Adrenal gland (tissue), 12 donors: ENCODE measurements around the gene FKBP3. TPM values are rescaled to one million over a fixed set of nuclear protein-coding genes. Genes with fewer than 3 reads are reported as not detected.

Experiments used
- DNase-seq, 7 donors: peaks; one replicate each; pipeline ENCODE4 v3.0.0-alpha.2; 2019 to 2020
- H3K27ac ChIP-seq, 5 donors: fragments of 200-600 bp; sonication (generic) in 4 of 5; 1 replicate in 3 of 5; 2 replicates in 2 of 5; pipeline versions ENCODE4 v1.5.1 to v1.8.0; 2016 to 2020; ENCODE audit warnings: mild to moderate bottlenecking in 1 of 5
- H3K27me3 ChIP-seq: fragments of 200-600 bp; 2 replicates; pipeline ENCODE4 v1.8.0; 2021
- H3K36me3 ChIP-seq, 2 donors: fragments of 200-600 bp; replicated peaks in 1 of 2; 1 replicate in 1 of 2; 2 replicates in 1 of 2; pipeline versions ENCODE4 v1.5.1 to v1.8.0; 2018 to 2022
- H3K4me1 ChIP-seq, 2 donors: fragments of 200-600 bp; replicated peaks in 1 of 2; 1 replicate in 1 of 2; 2 replicates in 1 of 2; pipeline versions ENCODE4 v1.5.1 to v1.8.0; 2018 to 2021
- H3K4me3 ChIP-seq, 4 donors: fragments of 200-600 bp; sonication (generic) in 3 of 4; one replicate each; pipeline ENCODE4 v1.5.1; 2016 to 2018
- H3K9me3 ChIP-seq, 3 donors: fragments of 200-600 bp; sonication (generic) in 1 of 3; replicated peaks in 1 of 3; 1 replicate in 2 of 3; 2 replicates in 1 of 3; pipeline versions ENCODE4 v1.5.1 to v1.8.0; 2016 to 2021
- POLR2A ChIP-seq, 2 donors: fragments of 450-650 bp; IDR thresholded peaks; one replicate each; pipeline ENCODE4 v1.6.1; 2017; ENCODE audit warnings: antibody characterized with exemption in 2 of 2, mild to moderate bottlenecking in 2 of 2, moderate library complexity in 1 of 2
- WGBS, 4 donors: extraction: QIAGEN DNeasy Blood & Tissue Kit in 2 of 4; methylation state at CpG; one replicate each; pipeline versions ENCODE4 v1.1.5 to v1.1.7; 2013 to 2017; 5-methylcytosine and 5-hydroxymethylcytosine counted together
- intact Hi-C, 2 donors: fragments of 100-400 bp; cut with DNase I; formaldehyde crosslinking; loops; one replicate each; pipeline versions ENCODE4 v1.14.1 to v1.15.0; 2022 to 2023
- polyA plus RNA-seq, 3 donors: library from polyadenylated mRNA; stranded (reverse); fragments of 200-250 nt in 2 of 3; fragments of 350-450 nt in 1 of 3; fragmentation: Illumina TruSeq in 1 of 3; extraction: RNeasy Lipid Tissue Mini Kit (QIAGEN cat#74804) in 1 of 3; gene quantifications; one replicate each; pipeline ENCODE4 v1.2.3, GENCODE V29; 2013 to 2014
- total RNA-seq, 9 donors: library from RNA; depleted of rRNA in 4 of 9; stranded (reverse); fragments of >200 nt in 4 of 9; fragments of 120-200 nt in 1 of 9; fragmentation: NEBNext Ultra II Directional in 1 of 9; extraction: Animal tissue kit (Norgen Biotek cat#: 25700) in 1 of 9; gene quantifications; one replicate each; pipeline versions ENCODE4 v1.1.0 to v1.2.4, GENCODE V29; 2013 to 2023
- TF ChIP-seq, protein P1 (sequence below), 6 experiments: fragments of 450-650 bp in 4 of 6; fragments of 200-600 bp in 2 of 6; sonication (generic) in 1 of 6; IDR thresholded peaks; 1 replicate in 5 of 6; 2 replicates in 1 of 6; pipeline versions ENCODE4 v1.5.1 to v1.8.0; 2016 to 2021; ENCODE audit warnings: antibody characterized with exemption in 6 of 6, mild to moderate bottlenecking in 2 of 6, moderate library complexity in 1 of 6
- donor health status: healthy with polysubstance abuse.
- donor health status: Bipolar disorder and iron deficiency.
- donor health status: DM: yes; HTN: yes; CAD: no.
- donor health status: DM: no; HTN: no; CAD: no.
- donor health status: DM: no; HTN: no; CAD: no.
- donor health status: DM: yes; HTN: yes; CAD: no.

Gene FKBP3
- total and polyA plus RNA-seq, 12 donors: 15.7 to 146 (median 48.7) TPM

DNA sequence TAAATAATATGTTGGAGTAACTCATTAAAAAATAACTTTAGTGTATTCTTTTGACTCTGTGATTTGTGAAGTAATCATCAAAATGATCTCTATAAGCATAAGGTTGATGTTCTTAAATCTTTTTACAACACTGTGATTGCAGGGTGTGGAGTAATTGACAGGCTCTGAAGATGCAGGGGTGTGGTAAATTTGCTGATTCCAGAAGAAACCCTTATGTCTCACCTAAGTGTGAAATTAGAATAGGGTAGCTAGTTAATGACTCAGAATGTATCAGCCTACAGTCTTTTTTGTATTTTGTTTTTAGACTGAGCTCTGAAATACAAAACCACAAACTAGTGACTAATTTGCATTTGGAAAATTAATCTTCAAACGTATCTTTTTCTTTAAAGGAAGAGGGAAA is 44.5 kb downstream of the FKBP3 start:
- no peaks in the 10 kb centered on the region for H3K9me3 ChIP-seq
- no peaks in the 10 kb centered on the region for H3K36me3 ChIP-seq
- TF ChIP-seq, protein P1, sequence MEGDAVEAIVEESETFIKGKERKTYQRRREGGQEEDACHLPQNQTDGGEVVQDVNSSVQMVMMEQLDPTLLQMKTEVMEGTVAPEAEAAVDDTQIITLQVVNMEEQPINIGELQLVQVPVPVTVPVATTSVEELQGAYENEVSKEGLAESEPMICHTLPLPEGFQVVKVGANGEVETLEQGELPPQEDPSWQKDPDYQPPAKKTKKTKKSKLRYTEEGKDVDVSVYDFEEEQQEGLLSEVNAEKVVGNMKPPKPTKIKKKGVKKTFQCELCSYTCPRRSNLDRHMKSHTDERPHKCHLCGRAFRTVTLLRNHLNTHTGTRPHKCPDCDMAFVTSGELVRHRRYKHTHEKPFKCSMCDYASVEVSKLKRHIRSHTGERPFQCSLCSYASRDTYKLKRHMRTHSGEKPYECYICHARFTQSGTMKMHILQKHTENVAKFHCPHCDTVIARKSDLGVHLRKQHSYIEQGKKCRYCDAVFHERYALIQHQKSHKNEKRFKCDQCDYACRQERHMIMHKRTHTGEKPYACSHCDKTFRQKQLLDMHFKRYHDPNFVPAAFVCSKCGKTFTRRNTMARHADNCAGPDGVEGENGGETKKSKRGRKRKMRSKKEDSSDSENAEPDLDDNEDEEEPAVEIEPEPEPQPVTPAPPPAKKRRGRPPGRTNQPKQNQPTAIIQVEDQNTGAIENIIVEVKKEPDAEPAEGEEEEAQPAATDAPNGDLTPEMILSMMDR (IDR thresholded peaks at IDR 0.05): no peak
- TF ChIP-seq POLR2A (IDR thresholded peaks at IDR 0.05): no peak
- intact Hi-C loops: no loop called here
- H3K4me1 ChIP-seq: peaks cover 27 to 61% of the 10 kb centered on the region in 2 donors
- no peak overlapping the region for H3K27ac ChIP-seq
- H3K27me3 ChIP-seq: no peaks in the 10 kb centered on the region
- 23 to 26% (median 25%) methylated on average over 1 of the region's 1 CpG for WGBS, 4 donors
- DNase-seq: no peak
- no peak overlapping the region for H3K4me3 ChIP-seq

DNA sequence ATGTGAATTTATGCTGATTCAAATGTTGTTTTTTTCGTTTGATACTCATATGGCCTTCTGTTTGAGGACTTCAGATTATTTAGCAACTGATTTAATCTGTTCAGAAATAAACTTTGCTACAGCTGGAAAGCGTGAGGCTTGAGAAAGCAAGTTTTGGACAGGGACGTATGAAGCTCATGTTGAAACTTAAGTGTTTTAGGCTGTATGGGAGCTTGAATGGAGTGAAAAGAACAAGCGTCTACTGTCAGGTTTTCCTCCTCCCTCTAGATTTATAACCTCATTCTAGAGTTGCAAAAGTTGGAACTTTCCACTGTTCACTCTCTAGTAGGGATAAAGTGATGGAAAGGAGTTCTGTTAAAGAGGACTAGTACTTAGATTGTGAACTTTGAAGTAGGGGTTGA is 49.3 kb downstream of the FKBP3 start:
- 0 to 2% (median 1%) methylated on average over 4 of the region's 4 CpGs for WGBS, 4 donors

DNA sequence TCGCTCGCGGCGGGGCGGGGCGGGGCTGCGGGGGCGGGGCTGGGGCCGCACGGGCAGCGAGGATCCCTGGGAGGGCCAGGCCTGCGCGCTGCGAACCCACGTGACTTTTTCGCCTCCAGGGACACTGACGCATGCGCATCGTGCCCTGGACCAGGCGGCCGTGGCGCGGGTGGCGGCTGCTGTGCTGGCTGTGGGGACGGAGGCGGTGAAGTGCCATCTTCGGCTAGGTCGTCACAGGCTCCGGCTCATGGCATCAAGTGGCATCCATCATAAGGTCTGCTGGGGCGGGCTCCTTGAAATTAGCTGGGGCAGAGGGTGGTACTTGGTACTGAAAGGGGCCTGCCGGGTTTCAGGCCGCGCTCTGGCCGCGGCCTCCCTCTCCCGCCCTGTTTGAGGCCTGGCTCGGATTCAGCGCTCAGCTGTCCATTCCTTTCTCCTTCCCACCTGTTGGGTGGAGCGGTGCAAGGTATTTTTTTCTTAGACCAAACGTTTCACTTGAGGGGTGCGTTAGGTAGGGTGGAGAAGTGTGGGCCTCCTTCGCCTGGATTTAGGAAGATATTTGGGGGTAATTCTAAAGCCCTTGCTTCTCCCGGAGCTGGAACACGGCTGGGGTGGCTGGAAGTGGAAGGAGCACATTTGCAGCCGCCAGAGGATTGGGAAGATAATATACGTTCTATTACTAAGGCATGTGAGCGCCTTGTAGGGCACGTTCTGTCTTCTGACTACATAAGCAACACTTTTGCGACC is 50.1 kb downstream of the FKBP3 start, which contains the start of gene PRPF39:
TSS of gene PRPF39 (plus strand) at position 141 of the 747 bp plus-strand sequence. CDS start 11,124 bp downstream, outside the sequence.
- 0 to 1% (median 1%) methylated on average over 14 to 49 of the region's 49 CpGs for WGBS, 4 donors
- Histone ChIP-seq H3K4me3 (peak within 1 kb of the TSS; percentile 34 to 67 (median 60)), H3K9me3 (no peaks in the 10 kb centered on the region), H3K36me3 (no peaks in the 10 kb centered on the region), H3K27me3 (no peaks in the 10 kb centered on the region), H3K4me1 (peaks cover 11 to 44% of the 10 kb centered on the region in 2 donors), H3K27ac (peak within 1 kb of the TSS; percentile 64 to 91 (median 90))
- intact Hi-C loops: no loop called here
- peak; percentile 94 to 97 (median 96) for DNase-seq
- TF ChIP-seq, protein P1 (IDR thresholded peaks at IDR 0.05): peak in 1 of 6 experiments; percentile 1
- TF ChIP-seq POLR2A (IDR thresholded peaks at IDR 0.05): peak; percentile 81 to 94

More for the DNA sequence above, 49.3 kb downstream of the FKBP3 start:
- H3K36me3 ChIP-seq: no peaks in the 10 kb centered on the region
- peak in 1 of 2 donors; percentile 39 for TF ChIP-seq POLR2A (IDR thresholded peaks at IDR 0.05)
- TF ChIP-seq, protein P1 (IDR thresholded peaks at IDR 0.05): no peak
- peaks cover 19 to 51% of the 10 kb centered on the region in 2 donors for H3K4me1 ChIP-seq
- peak overlapping the region in 2 of 4 donors; percentile 65 to 67 for H3K4me3 ChIP-seq
- intact Hi-C loops: no loop called here
- no peaks in the 10 kb centered on the region for H3K9me3 ChIP-seq
- H3K27ac ChIP-seq: peak overlapping the region; percentile 64 to 91 (median 90)
- no peak for DNase-seq
- no peaks in the 10 kb centered on the region for H3K27me3 ChIP-seq

DNA sequence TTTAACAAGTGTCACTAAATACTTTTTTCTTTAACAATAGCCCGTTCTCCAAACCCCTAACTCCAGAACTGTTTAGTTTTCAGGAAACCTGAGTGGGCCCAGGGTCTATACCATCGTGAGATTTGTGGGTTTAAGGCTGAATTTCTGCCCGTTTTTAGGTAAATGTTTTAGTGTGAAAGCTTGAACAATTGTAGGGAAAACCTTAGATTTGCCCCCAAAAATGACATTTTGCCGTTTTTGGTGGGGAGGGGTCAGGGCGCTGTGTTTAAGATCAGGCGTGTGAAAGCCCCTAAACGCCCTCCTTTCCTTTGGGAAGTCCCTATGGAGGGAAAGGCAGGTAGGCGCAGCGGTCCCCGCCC is 50.7 kb downstream of the FKBP3 start:
- Histone ChIP-seq H3K9me3 (no peaks in the 10 kb centered on the region), H3K27ac (peak overlapping the region in 3 of 5 donors; percentile 90 to 91 (median 90)), H3K4me3 (peak overlapping the region in 2 of 4 donors; percentile 65 to 67), H3K4me1 (peaks cover 11 to 39% of the 10 kb centered on the region in 2 donors), H3K27me3 (no peaks in the 10 kb centered on the region), H3K36me3 (no peaks in the 10 kb centered on the region)
- 1 to 2% (median 1%) methylated on average over 7 to 10 of the region's 10 CpGs for WGBS, 4 donors
- TF ChIP-seq, protein P1 (IDR thresholded peaks at IDR 0.05): no peak
- TF ChIP-seq POLR2A (IDR thresholded peaks at IDR 0.05): no peak
- intact Hi-C loops: no loop called here
- no peak for DNase-seq
